Measurements from ENCODE around the gene PPARG.

GRCh38 chr3:12370758-12371157, 81.9 kb downstream of the PPARG start:
- TF ChIP-seq EZH2 (IDR thresholded peaks at IDR 0.05; ENCODE audit: insufficient read depth, poor library complexity, severe bottlenecking) (no peak), EZH2phosphoT487 (IDR thresholded peaks at IDR 0.05; ENCODE audit: insufficient read depth, low read depth) (no peak)
